GM19240 (cell line): ENCODE measurements around the gene MALAT1.

Experiments
- DNase-seq: peaks from one replicate; pipeline ENCODE4 v3.0.0; 2011; ENCODE audit warnings: low spot score; ENCODE audit not compliant: insufficient read length

The MALAT1 gene

DNA sequence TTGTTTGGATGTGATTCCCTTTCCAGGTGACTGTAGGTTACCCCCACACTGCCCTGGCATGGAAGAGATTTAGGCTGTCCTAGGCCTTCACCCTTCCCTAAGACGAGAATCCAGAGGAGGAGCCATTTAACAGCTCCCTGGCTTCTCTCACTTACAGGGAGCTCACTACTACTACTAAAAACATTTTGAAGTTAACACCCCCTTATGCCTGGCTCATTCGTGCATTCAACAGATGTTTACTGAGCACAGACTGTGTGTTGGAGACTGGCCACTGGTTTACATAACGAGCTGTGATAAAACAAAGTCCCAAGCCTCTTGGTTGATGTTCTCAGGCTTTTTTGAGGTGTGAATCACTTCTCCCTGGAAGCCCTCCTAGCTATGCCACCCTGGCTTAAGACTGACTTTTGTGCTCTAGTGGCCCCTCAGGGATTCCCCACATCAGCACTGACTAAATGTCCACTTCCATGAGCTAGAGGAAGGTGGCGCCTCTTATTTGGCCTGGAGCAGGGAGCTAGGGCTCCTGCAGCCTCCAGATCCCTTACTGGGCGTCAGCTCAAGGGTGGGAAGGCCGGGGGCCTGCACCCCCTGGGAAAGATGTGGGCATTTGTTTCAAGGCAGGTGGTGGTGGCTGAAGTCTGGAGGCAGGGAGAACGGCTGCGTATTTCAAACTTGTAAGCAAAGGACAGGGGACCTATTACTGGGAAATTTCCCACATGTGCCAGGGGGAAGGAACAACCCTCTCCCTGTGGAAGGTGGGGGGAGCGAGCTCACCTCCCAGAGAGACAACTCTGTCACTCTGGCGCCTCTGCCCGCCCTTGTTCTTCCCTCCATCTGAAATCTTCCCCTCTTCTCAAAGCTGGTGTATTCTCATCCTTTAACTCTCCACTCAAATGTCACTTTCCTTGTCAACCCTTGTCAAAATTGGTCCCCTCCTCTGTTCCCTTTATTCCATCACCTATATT is 19.4 kb upstream of the MALAT1 start:
- no peak for DNase-seq

GRCh38 chr11:65482306-65482850 is 16.5 kb upstream of the MALAT1 start:
- no peak for DNase-seq

DNA sequence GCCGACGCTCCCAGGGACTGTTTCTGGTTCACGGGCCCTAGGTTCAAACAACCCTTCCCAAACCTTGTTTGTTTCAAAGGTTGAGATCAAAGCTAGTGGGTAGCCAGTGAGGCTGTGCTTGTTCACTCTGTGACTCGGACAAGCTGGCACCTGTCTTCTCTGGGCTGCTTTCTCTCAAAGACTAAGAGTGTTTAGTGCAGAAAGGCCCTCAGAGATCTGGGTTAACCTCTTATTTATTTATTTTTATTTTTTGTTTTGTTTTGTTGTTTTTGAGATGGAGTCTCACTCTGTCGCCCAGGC is 13.0 kb upstream of the MALAT1 start:
- no peak for DNase-seq

DNA sequence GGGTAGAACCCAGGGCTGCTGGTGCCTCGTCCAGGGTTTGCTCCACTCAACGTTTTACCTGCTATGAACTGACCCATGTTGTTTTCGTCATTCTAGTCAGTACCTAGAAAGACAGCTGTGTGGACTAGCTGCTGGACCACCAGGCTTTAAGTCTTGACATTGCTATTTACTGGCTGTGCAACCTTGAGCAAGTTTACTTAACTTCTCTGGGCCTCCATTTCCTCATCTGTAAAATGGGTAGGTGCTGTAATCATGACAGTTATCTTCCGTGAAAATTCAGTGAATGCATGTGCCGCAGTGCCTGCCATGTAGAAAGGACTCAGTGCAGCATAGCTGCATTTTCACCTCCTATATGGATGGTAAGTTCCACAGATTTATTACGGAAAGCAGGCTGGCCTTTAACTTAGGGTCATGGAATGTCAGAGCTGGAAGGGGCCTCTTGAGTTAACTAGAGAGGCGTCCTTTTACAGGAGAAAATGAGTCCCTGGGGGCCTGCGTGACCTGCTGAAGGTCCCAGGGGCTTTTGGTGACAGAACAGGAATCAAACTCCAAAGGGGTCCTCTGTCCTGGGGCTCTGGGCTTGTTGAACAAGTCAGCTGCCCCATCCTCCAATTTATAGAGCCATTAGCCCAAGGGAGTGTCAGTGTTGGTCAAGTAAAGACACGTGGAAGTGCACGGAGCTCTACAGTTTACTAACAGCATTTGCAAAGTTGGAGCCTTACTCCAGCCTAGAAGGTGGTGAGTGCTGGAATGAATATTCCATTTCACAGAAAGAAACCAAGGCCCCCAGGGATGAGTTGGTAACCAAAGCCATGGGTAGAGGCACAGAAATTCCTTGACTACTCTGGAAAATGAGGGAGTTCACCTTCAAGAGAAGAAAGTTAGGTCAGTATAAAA is 12.0 kb upstream of the MALAT1 start:
- no peak for DNase-seq

DNA sequence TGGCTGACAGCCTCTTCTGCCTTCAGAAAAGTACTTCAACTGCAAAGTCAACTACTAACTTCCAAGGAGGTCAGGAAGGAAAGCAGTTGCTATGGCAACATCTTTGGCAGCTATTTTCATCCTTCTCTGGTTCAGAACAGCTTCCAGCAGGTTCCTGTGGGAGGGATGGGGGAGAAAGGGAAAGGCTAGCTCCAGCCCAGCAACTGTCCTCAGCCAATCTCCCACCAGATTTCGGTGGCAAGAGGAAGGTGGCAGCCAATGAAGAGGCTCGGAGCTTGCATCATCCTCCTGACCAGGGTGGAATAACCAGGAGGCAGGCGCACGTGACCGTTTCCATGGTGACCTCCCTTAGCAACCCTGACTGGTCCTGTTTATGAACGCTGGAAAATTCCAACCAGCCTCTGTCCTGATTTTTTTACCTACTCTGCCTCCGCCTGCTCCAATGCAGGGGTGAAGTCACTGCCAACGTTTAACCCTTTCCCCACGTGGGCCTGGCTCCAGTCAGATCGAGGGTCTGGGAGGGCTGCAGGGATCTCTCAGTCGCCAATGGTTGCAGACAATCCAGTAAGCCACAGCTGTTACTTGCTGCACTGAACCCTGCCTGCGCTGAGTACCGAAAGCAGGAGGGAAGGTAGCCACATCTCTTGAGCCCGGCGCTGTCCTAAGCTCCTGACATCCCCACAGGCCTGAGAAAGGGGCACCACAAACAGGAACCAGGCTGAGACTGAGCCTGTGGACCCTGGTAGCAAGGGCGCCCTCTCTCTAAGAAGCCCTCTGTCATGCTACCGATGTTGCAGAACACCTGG is 11.2 kb upstream of the MALAT1 start:
- no peak for DNase-seq

GRCh38 chr11:65488273-65489034 is 10.4 kb upstream of the MALAT1 start:
- no peak for DNase-seq

DNA sequence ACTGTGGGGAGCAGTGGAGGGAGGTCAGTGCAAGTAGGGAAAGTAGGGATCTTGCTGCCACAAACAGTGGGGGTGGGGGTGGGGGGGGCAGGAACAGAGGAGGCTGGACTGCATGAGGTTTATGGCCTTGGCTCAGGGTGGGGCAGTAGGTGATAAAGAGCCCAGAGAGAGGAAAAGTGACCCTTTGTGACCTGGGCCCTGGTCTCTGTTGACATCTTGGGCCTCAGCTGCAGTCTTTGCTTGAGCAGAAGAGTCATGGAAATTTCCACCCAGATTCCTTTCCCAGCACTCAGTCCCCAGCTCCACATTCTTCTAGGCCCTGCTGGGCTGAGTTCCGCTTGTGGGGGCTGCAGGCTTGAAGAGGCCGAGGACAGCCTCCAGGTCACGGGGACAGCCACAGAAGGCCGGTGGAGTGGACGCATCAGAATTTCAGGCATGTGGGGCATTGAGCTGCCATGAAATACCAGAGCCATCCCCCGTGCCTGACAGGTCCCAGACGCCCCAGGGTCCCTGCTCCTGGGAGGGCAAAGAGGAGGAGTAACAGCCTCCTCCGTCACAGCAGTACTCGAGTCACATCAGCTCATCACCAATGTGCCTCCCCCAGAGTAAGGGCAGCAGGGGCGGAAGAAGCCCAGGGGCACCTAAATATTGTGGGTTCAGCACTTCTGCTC is 9.7 kb upstream of the MALAT1 start:
- no peak for DNase-seq

DNA sequence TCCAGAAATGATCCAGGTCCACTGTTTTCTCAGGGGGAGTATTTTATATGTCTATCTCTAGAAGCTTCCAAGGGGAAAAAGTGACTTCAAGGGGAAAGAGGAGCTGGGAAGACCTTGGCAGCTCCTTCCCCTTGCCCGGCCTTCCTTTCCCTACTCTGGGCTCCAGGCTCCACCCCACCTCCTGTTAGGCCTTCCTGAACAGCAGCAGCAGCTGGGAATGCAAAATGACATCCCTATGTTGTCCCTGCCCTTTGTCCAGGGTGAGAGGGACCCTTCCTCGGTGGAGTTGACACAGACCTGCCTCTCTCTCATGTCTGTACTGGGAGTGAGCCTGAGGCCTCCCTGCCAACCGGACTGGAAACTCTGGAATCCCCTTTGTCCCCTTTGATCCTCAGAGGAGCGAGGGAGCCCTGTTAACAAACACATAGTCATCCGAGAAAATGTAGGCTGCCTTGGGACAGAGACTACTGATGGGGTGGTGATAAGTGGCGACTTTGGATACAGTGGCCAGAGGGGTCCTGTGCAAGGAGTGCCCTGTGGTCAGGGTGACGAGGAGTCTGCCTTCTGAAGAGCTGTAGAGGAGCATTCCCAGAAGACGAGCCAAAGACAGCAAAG is 9.0 kb upstream of the MALAT1 start:
- DNase-seq: no peak

- no peak for DNase-seq
These were observed 7.7 kb upstream of the MALAT1 start for GRCh38 chr11:65491163-65491465.

DNA sequence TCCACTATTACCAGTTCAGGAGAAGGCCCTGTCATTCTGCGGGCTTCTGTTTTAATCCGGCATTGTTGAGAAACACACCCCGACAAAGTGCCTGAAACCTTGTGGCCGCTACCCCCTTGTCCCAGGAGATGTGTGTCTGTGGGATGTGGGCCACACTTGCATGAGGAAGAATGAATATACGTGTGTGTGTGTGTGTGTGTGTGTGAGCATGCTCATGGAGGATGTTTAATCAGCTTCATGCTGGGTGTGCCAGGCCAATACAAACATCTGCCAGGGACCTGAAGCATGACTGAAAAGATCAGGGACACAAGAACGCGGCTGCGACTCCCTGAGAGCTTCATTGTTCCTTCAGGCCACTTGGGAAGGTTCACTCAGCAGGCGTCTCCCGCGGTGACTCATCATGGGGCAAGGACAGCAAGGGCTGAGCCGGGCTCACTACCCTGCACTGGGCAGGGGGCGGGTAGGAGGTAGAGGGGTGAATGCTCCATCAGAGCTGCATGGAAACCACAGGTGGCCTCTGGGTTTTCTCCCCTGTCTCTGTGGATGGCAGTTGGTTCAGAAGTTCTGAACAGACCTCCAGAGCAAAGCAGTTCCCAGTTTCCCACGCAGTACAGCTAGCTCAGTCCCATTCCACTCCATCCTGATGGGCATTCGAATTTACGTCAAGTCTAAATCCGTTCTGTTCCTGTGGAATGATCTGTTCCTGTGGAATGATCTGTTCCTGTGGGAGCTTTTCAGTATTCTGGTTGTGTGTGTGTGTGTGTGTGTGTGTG is 7.0 kb upstream of the MALAT1 start:
- DNase-seq: no peak

DNA sequence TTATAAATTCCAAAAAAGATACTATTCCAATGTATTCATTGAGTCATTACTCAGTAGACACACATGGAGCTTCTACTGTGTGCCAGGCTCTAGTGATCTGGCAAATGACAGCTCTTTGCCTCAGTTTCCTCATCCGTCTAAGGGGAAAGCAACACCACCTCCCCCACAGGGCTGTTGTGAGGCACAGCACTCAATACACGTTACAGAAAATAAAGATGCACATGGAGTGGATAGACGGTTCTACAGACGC is 6.5 kb upstream of the MALAT1 start:
- DNase-seq: no peak

DNA sequence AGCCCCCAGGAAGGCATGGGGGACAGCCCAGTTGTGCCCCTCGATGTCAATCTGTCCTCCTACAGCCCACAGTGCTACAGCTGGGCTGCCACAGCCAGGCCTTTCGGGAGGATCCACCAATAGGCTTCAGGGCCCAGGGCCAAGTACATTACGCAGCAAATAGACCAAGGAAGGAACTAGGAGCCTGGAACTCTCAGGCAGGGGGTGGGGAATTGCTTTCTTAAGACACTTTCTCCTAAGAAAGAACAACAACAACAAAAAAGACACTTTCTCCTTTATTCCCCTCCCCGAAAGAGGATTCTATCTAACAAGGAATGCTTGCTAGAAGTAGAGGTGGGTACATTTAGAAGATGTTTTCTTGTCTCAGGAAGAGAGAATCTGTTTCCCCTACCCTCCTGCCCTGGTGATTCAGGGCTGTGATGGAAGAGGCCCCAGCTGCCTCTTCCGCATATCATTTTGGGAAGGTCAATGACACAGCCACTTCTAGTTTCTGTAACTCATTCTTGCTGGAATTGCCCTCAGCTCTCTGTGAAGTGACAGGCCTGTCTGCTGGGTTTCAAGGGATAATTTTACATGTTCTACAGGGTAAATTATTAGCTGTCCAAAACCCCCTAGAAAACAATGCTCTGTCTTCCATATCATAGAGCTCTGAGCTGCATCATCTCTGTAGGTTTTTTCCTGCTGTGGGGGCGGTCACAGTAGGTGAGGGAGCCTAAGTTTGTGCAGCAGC is 6.0 kb upstream of the MALAT1 start:
- DNase-seq: no peak

DNA sequence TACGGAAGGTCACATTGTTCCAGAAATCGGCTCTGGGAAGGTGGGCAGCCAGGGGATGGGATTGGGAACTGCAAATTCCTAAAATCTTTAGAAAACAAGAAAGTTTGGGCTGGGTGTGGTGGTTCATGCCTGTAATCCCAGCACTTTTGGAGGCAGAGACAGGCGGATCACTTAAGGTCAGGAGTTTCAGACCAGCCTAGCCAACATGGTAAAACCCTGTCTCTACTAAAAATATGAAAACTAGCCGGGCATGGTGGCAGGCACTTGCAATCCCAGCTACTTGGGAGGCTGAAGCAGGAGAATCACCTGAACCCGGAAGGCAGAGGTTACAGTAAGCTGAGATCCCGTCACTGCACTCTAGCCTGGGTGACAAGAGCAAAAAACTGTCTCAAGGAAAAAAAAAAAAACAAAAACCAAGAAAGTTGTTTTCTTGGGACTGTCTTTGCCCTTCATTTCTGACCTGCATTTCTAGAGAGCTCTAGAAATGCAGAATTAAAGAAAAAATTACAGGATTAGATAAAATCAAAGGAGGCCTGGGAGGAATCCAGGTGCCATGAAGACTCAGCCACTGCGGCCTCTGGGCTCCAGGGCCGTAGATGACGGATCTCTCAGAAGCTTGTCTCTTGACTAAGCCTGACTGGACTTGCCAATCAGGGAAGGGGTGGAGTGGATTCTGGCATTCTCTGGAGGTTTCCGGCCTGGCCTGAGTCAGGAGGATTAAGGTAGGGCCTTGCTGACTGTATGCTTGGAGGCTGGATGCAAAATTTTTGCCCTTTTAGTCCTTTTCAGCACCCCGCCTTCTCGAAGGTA is 5.3 kb upstream of the MALAT1 start:
- no peak for DNase-seq

GRCh38 chr11:65496304-65497140 is 2.3 kb upstream of the MALAT1 start:
- DNase-seq: no peak

GRCh38 chr11:65497141-65498041 is 1.5 kb upstream of the MALAT1 start:
- DNase-seq: no peak
